Measurements from ENCODE around the gene TLL1.

The TLL1 gene

DNA sequence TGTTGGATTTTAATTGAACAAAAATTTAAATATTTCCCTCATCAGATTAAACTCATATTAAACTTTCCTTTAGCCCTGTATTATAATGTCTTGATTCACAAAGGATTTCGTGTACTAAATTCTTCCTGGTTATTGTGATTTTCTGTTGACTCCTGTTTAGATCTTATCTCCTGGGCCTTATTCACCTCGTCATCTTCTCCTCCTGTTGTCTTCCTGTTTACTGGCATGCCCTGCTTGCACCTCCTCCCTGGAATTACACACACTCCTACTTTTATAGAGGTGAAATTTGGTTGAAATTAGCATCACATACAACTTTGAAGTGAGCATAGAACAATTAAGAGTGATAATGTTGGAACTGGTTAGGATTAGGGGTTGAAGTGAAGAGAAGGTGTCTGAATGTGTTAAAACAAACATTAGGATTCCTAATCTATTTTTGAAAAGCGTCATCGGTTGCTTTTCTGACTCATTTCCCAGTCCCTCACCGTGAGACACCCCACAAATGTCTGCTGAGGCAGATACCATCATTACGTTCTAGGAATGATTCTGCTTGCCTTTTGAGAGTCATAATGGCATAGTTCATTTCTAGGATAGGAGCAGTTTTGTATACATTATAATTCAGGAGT, 32.5 kb downstream of the TLL1 start:
- no peak for DNase-seq

- DNase-seq = no peak
These were observed 33.2 kb downstream of the TLL1 start for GRCh38 chr4:165906272-165906671.

- no peak for DNase-seq
These were observed 36.9 kb downstream of the TLL1 start for GRCh38 chr4:165909947-165910346.

DNA sequence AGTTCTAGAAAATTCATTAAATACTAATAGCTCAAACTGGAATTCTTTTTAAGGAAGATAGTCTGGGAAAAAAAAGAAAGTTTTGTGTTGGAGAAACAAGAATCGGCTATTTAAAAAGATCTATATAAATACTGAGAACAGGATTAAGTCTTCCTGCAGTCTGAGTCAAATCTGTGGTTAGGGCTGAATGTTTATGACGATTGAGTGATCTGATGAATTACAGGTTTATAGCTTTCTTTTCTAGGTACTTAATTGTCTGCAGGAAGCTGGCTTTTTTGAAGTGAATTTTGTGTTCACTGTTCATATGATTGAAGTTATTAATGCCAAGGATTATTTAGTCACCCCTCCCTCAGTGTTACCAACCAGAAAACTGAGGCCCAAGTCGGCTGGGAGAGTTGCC, 42.2 kb downstream of the TLL1 start:
- DNase-seq = no peak

GRCh38 chr4:165921546-165921945, 48.5 kb downstream of the TLL1 start:
- no peak for DNase-seq

DNA sequence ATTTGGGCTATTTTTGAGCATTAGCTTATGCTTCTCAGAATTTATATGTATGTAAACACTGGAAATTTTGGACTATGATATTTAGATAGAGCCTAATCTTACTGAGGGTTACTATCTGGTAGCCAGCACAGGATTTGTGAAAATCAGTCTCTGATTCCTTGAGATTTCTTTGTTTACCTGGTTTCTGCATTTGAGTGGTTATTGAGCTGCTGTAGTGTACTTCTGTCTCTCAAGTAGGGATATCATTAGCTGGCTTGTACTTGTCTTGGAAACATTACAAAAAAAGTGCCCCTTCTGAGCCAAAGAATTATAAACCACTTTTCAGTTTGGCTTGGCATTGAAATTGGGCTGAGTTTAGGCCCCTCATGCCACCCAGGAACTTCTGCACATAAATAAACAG, 49.7 kb downstream of the TLL1 start:
- DNase-seq = no peak

- DNase-seq = no peak
These were observed 53.3 kb downstream of the TLL1 start for GRCh38 chr4:165926307-165926706.

GRCh38 chr4:165927366-165927765, 54.3 kb downstream of the TLL1 start:
- DNase-seq = no peak

DNA sequence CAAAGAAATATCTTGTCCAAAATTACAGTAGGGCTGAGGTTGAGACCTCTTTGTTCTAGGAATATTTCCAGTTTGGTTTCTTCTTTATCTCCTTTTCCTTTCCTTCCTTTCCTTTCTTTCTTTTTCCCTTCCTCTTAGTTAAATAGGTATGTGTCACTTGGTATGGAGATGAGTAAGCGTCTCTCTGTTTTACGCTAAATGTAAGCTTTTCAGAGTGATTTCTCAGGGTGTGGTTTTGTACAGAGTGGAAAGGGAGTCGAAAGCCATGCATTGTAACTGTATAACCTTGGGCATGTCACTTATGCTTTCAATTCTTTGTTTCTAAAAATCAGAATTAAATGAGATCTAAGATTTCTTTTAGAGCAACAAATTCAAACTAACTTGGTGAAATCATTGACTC, 54.8 kb downstream of the TLL1 start:
- no peak for DNase-seq

DNA sequence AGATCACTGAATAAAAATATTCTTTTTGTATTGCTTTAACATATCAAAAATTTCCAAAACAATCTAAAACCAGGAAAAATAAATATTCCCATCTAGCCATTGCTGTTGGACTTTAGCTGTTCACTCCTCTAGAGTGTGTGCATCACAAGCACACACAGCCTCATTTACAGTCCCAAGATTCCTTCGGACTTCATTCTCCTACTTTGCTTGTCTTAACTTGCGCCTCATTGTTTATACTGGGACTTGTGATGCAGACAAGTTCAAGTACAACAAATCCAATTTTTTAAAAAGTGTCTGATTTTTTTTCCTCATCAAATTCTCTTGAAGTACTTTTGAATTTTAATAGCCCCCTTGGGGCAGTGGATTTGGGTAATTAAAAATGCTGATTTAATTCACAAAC, 55.6 kb downstream of the TLL1 start:
- no peak for DNase-seq

DNA sequence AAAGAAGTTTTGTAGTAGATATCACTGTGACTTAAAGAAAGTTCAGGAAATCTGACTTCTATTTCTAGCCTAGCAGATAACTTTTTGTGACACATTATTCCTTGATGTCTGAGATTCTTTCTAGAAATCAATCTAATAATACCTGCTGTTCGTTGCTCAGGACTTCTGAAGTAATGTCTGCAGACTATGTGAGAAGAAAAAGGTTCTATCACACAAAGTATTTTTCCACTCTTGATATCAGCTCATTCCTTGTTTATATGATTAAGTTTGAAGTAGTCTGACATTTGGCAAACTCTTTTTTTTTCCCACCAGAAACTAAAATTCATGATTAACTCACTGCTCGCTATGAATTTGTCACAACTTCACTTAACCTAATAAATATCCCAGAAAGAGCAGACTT, 56.6 kb downstream of the TLL1 start:
- DNase-seq = no peak

DNA sequence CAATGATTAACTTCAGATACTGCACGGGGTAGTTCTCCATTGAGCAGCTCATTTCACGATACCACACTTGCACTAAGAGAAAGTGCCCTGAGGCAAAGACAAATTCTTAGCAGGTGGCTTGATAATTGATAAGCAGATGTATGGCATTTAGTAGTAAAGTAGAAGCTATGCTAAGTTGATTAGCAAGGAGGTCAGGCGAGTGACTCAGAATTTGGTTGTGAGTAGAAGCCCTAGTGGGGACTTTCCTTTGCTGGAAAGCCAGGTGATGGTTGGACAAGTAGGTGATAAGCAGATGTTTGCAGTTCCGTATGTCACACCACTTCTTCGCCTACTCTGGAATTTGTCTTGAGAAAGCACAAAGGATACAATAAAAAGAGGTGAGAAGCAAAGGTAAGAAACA, 58.7 kb downstream of the TLL1 start:
- DNase-seq = no peak

GRCh38 chr4:165944900-165945299, 71.9 kb downstream of the TLL1 start:
- no peak for DNase-seq

GRCh38 chr4:165945991-165946390, 73.0 kb downstream of the TLL1 start:
- no peak for DNase-seq

DNA sequence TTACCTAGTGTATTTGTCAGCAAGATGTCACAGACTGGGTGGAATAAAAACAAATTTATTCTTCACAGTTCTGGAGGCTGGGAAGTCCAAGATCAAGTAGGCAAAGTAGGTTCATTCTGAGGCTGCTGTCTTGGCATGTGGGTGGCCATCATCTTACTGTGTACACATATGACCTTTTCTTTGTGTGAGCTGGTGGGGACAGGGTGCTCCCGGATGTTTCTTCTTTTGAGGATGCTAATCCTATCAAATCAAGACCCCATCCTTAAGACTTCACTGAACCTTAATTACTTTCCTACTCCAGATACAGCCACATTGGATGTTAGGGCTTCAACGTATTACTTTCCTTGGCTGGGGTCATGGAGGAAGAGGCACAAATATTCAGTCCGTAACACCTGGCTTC, 74.0 kb downstream of the TLL1 start:
- DNase-seq = no peak

DNA sequence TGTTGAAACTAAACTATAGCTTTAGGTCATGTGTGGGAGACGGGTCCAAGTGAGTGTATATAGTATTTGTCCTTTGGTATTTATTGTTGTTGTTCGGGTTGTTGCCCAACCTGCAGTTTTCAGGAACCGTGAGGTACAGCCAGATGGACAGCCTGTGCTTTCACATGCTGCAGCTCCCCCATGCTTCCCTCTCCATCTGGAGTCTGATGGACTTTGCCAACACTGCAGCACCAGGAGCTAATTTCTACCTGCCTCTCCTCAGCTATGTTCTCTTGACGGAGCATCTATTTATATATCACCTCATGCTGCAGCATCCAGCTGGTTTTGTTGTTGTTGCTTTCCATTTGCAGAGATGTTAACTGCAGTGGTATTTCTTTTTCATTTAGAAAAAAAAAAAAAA, 80.1 kb downstream of the TLL1 start:
- DNase-seq = no peak

DNA sequence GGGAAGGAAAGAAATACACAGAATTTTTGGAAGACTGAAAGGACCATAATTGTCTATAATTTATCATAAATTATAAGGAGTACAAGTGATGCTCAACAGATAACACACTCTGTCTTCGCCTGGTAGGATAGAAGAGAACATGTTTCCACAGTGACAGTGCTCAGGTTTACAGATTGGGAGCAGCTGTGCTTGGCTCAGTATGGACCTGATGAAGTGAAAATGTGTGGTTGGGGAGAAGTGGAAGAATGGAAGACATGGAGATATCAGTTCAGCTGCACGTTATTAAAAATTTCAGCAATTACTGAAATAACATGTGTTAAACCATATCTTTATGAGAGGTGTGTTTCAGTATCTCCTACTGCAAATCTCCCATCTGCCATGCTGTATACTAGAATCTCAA, 90.6 kb downstream of the TLL1 start:
- no peak for DNase-seq

DNA sequence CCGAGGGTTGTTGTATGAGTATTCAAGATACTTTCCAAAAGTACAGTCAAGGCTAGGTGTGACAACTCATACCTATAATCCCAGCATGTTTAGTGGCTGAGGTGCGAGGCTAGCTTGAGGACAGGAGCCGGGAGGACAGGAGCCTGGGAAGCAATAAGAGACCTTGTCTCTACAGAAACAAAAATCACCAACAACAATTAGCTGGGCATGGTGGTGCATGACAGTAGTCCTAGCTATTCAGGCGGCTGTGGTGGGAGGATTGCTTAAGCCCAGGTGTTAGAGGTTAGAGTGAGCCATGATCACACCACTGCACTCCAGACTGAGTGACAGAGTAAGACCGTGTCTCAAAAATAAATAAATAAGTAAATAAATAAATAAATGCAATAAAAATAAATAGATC, 91.6 kb downstream of the TLL1 start:
- no peak for DNase-seq

DNA sequence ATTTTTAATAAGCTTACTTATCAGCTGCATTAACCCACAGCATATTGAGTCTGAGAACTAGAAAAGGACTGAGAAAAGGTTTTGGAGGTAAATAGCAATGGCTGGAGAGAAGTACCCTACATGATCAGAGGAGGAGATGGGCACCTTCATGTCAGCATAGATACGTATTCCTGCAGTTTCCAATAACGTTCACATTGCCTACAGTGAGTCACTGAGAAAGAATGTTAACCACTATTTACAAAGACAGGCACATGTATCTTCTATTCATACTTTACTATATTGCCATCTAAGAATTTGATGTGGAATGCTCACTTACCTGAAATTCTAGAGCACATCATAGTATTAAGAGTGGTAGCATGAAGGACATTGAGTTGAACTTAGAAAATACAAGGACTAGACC, 92.5 kb downstream of the TLL1 start:
- DNase-seq = no peak

DNA sequence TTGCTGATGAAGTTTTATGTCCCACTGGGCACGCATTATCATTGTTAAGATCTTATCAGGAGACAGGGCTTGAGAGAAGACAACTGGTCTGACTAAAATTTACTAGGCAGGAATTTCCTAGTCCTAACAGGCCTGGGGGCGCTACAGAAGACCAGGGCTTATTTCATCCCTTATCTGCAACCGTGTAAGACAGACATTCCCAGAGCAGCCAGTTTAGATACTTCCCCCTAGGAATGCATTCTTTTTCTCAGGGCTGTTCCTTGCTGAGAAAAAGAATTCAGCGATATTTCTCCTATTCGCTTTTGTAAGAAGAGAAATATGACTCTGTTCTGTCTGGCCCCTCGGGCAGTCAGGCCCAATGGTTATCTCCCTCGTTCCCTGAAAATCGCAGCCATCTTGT, 93.8 kb downstream of the TLL1 start:
- no peak for DNase-seq

- DNase-seq = no peak
These were observed 94.4 kb downstream of the TLL1 start for GRCh38 chr4:165967486-165967885.

GRCh38 chr4:165970703-165971420, 97.8 kb downstream of the TLL1 start:
- DNase-seq = no peak

GRCh38 chr4:165971446-165971845, 98.4 kb downstream of the TLL1 start:
- no peak for DNase-seq

GRCh38 chr4:165971933-165972332, 98.9 kb downstream of the TLL1 start:
- DNase-seq = no peak

DNA sequence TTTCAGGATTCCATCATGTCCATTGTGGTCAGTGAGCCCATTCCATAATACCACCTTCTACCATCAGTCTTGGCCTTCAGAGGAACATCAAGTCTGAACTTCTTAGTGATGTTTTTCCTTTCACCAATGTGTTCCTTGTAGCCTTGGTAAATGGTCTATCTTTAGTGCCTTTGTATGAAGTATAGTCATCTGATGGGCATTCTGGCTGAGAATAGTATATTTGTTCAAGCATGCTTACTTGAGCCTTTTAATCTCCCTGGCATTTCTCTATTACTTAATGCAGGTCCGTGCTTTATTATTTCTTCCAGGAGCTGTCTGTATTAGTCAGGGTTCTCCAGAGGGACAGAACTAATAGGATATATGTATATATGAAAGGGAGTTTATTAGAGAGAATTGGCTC, 99.7 kb downstream of the TLL1 start:
- no peak for DNase-seq

All from SHP77 (cell line).